HG02610 (cell line): ENCODE measurements around the gene P2RY12.

Experiments
- ATAC-seq: cut with Tn5 transposase; IDR thresholded peaks from one replicate; pipeline ENCODE4 v1.9.1; 2021; ENCODE audit warnings: mild to moderate bottlenecking, moderate library complexity; ENCODE audit not compliant: unreplicated experiment

Gene P2RY12

DNA sequence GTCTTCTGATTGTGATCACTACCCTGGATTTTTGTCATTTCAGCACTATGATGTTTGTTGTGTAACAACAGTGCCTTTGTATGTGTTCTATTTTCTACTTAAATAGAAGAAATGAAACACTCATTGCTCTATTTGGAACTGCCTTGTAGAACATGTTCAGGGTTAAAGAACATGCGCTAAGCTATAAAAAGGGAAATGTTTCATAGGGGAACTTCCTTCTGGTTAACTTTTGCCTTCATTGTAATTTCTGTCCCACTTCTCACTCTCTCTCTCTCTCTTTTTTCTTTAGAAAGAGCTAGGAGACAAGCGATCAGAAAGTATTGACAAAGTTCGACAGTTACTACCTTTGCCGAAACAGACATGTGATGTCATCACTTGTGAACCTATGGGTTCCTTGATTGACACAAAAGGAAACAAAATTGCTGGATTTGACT, at the start of gene P2RY12:
TSS of gene P2RY12 (minus strand) at position 13 of the 434 bp plus-strand sequence. CDS start 45,908 bp downstream, outside the sequence.
- peak; percentile 49 for ATAC-seq

DNA sequence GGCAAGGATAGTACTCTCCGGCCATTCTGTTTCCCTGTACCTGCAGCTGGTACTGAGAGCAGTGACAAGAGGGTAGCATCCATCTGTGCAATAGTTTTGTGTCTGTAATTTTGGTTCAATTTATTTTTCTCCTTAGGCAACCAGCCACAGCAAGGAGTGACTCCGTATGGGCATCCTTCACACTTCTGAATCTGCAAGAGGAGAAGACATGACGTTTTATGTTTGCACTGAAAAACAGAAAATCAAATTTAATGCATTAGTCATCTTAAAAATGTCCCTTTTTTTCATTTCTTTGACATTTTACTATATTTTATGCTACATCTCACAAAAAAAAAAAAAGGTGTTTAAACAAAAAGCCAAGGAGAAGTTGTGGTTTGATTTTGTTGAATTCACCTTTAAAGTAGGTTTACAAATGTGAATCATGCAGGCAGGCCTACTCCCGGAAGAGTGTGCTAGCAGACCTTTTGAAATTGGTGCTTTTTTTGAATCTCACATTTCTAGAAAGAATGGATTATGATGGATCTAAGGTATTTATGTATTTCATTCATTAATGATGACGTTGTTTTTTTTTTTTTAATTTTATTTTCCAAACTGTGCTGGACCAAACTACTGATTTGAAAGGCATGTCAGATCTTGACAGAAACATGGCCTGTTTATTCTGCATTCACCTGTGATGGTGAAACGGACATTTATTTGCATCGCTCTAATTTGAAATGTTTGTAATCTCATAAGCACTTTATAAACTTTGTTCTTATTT, 48.2 kb upstream of the P2RY12 start:
- ATAC-seq: no peak

DNA sequence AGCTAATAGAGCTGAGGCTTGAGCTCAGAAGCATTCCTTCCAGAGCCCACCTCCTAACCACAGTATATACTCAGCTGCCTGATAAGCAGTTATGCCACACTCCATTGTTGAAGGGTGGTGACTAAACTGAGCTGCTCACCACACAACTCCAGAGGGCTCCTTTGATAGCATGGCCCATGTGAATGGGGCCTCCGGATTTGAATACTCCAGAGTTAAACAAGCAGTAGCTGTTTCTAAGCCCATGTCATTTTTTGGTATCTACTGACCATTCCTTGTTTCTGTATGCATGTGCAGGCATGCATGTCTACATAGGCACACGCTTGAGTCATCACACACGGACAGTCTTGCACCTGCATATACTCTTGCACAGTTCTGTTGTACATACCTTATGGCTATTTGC, 47.4 kb upstream of the P2RY12 start:
- no peak for ATAC-seq

DNA sequence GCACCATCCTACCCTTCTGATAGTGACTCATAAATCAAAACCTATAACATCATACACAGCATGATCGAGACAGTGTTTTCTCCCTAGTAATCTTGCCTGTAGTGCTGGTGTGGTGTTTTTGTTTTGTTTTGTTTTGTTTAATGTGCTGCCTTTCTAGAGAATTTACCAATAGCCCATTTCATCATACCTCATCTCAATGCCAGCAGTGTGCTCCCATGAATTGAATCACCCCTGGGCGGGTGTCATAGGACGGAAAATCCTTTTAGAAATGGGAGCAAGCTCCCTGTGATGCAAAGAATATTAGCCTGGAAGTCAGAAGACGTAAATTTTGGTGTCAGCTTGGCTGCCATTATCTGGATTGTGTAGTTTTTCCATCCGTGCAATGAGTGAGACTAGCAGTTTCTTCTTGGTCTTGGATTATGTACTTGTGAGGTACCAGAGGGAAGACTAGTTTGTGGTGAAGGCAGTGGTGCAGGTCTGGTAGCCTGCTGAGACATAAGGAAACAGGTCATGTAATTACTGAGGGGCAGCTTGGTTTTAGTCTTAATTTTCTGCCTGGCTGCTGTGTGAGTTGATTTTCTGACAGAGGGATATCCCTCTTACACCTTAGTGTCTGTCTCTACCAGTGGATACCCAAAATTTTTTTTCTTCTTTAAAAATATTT, 46.4 kb upstream of the P2RY12 start:
- ATAC-seq: no peak

GRCh38 chr3:151428386-151428785, 43.8 kb upstream of the P2RY12 start:
- no peak for ATAC-seq

DNA sequence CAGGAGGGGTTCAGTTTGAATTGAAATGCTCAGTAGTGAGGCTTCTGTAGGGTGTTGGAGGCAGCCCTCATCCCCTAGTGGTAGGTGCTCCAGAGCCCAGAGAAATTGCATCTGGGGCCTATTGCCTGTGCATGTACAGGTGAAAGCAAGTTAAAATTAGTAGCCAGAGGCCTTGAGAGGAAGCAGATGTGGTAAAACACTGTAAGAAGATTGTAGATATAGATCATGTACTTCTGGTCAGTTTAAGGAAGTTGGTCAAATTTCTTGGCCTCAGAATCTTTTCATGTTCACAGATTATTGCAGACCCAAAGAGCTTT, 41.7 kb upstream of the P2RY12 start:
- peak; percentile 81 for ATAC-seq

GRCh38 chr3:151425627-151426340, 41.2 kb upstream of the P2RY12 start:
- peak; percentile 30 for ATAC-seq

DNA sequence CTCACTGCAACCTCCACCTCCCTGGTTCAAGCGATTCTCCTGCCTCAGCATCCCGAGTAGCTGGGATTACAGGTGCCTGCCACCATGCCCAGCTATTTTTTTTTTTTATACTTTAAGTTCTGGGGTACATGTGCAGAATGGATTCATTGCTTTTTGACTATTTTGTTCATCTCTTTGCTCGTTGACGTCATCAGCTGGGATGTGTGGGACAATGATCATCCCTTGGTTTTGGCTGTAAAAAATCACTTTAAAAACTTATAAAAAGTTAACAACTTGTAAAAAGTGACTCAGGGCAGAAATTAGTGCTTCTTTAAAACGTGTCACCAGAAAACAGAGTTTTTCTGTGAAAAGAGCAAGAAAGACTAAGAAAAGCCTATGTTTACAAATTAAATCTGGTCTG, 38.5 kb upstream of the P2RY12 start:
- ATAC-seq: no peak

DNA sequence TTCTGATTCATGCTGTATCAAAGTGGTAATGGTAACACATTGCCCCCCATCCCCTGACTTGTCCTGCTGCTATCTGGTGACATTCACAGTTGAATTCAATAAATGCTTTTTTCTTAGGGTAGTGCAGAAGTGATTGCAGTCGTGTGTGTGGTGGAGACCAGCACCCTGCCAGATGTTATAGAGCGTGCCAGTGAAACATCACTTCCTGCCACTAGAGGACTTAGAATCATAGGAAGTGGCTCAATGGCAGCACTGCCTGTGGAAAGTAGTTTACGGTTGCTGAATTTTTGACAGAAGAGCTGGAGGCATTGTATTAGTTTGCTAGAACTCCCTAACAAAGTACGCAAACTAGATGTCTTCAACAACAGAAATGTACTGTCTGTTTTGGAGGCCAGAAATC, 37.4 kb upstream of the P2RY12 start:
- ATAC-seq: no peak

- no peak for ATAC-seq
Observed at GRCh38 chr3:151419806-151420205, 35.3 kb upstream of the P2RY12 start.

- ATAC-seq: no peak
Observed at GRCh38 chr3:151415289-151415688, 30.7 kb upstream of the P2RY12 start.

DNA sequence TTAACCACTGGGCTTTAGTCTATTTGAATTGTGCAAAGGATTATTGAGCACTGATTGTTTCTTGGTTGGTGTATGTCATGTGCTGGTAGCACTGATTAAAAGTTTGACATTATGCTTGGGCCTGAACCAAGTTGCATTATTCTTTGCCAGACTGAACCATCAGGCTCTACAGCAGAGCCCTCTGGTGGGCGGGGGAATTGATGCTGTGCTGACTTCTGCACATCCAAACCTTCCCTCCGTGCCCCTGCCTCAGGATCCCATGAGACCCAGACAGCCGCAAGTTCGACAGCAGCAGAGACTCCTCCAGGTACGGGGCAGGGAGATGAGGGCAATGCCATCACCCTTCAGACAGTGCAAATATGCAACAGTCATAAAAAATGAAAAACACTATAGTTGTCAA, 28.4 kb upstream of the P2RY12 start:
- ATAC-seq: no peak

DNA sequence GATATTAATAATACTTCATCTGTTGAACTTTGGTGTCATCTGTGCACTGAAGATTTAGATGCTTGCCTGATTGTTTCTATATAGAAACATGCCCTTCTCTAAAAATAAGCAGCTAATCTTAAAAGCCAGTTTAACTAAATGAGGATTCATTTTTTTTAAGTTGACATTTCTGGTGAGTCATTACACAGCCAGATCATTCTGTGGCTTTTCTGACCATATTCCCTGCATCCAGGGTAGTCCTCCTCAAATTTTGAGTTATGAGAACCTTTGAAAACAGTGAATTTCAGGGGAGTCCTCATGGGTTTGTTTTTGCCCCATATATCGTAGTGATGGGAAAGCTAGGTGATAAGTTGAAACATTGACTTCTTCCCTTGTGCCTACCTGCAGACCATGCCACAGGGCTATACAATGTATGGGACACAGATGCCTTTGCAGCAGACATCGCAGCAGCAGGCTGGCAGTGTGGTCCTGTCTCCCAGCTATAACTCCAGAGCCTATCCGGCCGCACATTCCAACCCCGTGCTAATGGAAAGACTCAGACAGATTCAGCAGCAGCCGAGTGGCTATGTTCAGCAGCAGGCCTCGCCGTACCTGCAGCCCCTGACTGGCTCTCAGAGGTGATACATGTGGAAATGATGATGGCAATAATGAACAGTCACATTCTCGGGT, 26.5 kb upstream of the P2RY12 start:
- no peak for ATAC-seq

GRCh38 chr3:151407928-151408327, 23.4 kb upstream of the P2RY12 start:
- no peak for ATAC-seq

DNA sequence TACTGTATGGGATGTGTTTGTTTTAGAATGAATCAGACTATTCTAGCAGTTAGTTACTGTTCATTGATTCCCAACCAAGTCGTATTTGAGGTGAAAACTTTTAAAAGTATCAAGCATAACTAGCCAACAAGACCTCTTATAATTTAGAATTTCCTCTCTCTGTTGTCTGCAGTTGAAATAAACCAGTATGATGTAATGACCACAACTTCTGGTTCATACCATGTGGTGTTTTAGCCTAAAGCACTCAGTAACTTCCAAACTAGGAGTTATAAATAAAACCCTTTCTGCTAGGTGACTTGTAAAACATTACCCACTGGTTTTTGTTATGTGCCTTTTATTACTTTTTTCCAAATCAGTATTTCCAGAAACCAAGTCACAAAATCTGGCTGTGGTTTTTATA, 19.8 kb upstream of the P2RY12 start:
- no peak for ATAC-seq

- ATAC-seq: no peak
Observed at GRCh38 chr3:151403246-151403645, 18.7 kb upstream of the P2RY12 start.

DNA sequence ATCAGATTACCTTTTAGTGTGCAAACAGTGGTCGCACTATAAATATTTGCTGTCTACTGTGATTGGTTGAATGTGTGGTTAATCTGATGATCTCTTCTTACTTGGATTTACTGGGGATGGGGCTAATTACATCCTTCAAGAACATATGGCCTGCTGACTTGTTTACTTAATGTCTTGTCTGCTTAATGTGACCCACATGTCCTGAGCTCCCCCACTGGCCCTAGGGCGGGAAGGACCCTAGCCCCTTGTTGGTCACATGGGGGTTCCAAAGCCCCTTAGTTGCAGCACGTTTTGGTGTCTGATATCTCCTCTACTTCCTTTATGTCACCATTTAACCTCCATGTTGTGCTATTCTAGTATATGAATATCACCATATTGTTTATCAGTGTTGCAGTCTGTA, 17.8 kb upstream of the P2RY12 start:
- ATAC-seq: no peak

- no peak for ATAC-seq
Observed at GRCh38 chr3:151400341-151400740, 15.8 kb upstream of the P2RY12 start.

- no peak for ATAC-seq
Observed at GRCh38 chr3:151398895-151399294, 14.3 kb upstream of the P2RY12 start.

DNA sequence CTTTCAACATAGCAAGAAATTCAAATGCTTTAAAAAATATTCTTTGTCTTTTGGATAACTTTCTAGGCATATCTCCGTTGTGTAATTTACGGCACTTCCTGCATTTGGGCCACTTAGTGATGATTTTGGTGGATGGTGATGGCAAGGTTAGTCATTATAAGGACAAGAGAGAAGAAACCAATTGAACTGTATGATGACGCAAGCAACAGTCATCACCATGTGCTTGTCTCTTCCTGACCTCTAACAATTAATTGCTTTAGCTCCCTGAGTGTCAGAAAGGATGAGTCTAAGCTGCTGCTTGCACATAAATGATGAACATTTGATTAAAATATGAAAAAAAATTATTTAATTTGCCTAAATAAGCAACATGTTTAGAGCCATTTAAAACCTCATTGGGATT, 11.3 kb upstream of the P2RY12 start:
- ATAC-seq: no peak

GRCh38 chr3:151394611-151395010, 10.1 kb upstream of the P2RY12 start:
- ATAC-seq: no peak
